Activated CD4-positive, alpha-beta T cell treated with anti-CD3 and anti-CD28 coated beads for 1 hour (primary cell): ENCODE results near the gene CCBE1.
"Not testable (repeated sequence)": the region's sequence is repeated elsewhere in the genome, so short reads cannot be mapped to it uniquely, and the experiment has no call there.

Experiments used
- DNase-seq: peaks from one replicate; pipeline ENCODE4 v3.0.0-alpha.2; 2020

CCBE1 gene

DNA sequence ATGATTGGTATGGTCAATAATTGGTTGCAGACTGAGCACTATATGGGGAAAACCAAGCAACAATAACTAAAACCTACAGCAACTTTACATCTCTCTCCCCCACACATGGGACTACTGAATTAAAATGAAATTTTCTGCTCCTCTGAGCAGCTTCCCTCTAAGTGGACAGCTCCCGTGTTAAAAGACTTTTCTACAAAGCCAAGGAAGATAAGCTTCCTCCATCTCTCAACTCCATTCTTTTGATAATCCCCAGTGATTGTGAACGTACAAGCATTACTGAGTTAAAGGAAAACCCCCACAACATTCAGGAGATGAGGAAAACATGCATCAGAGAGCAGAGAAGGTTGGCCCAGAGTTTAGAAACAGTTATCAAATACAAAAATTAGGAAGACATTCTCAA, 21.9 kb downstream of the CCBE1 start:
- DNase-seq: no peak

DNA sequence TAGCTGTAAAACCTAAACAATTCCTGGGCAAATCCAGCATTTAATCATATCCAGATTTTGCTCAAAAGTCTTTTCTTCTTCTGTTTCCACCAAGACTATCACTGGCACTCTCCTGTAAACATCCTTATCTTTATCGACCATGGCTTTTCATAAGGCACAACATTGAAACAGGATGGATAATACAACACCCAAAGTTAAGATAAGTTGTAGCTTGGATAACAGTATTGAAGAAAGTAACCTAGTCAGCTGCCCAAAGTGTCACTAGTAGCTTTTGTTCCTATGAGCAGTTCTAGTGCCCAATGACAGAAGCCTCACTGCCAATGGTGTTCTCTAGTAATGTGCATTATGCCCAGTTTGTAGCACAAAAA, 22.3 kb downstream of the CCBE1 start:
- DNase-seq: no peak

GRCh38 chr18:59674186-59674902, 22.9 kb downstream of the CCBE1 start:
- DNase-seq: no peak

DNA sequence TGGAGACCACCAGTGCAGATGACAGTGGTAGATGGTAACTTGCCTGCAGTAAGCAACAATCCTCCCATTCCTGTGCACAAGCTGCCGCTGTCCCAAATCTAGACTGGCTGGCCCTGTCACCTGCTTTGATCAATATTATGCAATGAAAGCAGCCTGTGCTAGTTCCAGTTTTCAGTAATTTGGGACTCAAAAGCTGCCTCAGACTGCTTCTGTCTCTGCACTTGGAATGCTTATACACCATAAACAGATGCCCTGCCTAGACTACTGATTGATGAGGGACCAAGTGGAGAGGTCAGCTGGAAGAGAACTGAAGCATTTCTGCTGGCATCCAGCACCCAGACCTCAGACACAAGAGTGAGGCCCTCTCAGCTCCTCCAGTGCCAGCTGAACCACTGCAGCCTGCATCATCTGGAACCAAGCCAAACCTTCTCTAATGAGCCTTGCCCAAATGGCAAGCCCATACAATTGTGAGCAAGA, 24.9 kb downstream of the CCBE1 start:
- no peak for DNase-seq

GRCh38 chr18:59671551-59671950, 25.7 kb downstream of the CCBE1 start:
- no peak for DNase-seq

DNA sequence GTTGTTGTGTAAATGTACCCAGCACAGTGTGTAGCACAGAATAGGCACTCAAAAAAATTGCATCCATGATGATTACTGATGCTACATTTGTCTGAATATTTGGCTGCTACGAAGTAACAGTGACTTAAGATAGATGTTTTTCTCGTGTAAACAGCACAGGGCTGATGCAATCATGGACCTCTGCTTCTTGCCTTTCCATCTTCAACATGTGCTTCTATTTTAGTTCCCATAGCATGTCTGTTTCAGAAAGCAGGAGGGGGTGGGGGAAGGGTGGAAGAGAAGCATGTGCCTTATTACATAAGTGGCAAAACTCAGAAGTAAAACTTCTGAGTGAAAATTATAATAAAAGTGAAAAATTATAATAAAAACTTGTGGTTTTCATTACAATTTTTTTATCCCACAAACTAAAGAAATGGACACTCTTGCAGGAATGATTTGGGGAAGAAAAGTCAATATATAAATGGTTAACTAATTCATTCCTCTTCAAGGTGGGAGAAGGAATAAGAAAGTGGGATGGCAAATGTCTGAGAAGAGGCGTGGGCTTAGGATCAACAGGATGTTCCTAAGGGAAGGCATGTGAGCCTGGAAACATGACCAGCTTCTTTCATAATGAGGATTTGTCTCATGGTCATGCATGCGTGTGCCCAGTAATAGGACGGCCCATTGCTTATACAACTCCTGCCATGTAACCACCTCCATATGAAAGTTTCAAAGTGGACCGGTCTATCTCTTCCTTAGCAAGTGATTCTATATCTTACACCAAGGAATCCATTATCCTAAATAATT, 27.2 kb downstream of the CCBE1 start:
- DNase-seq: no peak

DNA sequence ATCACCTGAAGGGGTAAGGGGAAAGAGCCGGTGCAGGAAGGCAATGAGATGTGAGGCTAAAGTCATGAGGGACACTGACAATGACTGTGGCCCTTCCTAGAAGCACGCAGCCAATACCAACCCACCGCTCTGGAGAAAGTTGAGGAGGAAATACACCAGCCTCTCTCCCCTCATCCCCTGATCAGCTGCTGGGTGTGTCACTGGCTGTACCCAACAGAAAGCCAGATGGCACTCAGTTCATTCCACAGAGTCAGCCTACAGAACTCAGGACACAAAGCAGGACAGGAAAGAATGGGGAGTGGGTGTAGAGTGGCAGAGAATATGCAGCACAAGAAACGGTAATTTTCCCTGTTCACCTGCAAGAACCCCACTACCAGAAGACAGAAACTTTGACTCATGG, 29.7 kb downstream of the CCBE1 start:
- no peak for DNase-seq

- not testable (repeated sequence) for DNase-seq
Observed at GRCh38 chr18:59666007-59666402, 31.2 kb downstream of the CCBE1 start.

GRCh38 chr18:59665057-59666006, 31.9 kb downstream of the CCBE1 start:
- DNase-seq: no peak

DNA sequence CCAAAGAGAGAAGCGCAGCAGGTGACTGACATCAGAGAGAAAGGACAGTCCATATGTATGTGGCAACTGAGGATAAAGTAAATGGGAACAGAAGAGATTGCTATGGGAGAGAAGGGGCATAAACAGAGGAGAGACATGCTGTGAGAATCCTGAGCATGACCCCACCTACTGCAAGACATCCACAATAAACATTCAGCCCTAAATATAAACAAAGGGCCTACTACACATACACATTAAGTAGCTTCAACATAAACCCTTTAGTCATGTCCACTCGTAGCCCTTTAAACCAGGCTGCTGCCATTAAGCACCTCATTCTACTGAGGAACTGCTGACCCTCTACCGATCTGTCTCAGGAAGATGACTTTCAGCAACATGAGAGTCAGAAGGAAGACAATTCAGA, 32.9 kb downstream of the CCBE1 start:
- DNase-seq: no peak

- DNase-seq: no peak
Observed at GRCh38 chr18:59663096-59663495, 34.1 kb downstream of the CCBE1 start.

DNA sequence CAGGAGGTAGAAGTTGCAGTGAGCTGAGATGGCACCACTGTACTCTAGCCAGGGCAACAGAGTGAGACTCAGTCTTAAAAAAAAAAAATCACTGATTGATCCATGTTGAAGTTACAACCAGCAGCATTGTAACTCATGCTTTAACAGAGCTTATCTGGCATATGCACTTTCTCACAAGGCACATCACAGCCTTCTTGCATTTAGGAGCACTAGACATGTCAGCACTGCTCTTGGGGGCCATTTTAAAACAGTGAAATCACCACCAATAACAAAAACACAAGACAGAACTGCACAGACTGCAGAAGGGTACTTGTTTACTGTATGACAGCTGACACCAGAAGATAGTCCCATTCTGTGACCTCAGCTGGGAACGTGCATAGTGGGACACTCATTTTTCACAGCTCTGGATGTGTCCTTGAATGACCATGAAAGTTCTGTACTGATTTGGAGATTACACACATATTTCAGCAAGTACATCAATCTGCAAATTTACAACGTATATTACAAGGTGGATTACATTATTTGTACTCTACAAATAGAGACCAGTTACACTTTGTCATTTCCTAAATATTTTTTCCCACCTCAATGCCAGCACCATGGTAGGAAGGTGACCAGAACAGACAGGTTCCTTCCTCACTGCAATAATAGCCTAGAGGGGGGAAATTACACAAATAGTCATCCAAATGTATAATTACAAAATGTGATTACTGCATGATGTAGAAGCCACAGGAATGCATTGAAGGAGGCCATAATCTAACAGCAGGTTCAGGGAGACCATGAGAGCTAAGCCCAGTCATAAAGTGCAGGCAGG, 35.1 kb downstream of the CCBE1 start:
- no peak for DNase-seq

- DNase-seq: no peak
Observed at GRCh38 chr18:59660786-59661743, 36.2 kb downstream of the CCBE1 start.

- DNase-seq: no peak
Observed at GRCh38 chr18:59660366-59660765, 36.9 kb downstream of the CCBE1 start.

GRCh38 chr18:59659508-59660170, 37.6 kb downstream of the CCBE1 start:
- DNase-seq: no peak

GRCh38 chr18:59658941-59659340, 38.3 kb downstream of the CCBE1 start:
- no peak for DNase-seq

DNA sequence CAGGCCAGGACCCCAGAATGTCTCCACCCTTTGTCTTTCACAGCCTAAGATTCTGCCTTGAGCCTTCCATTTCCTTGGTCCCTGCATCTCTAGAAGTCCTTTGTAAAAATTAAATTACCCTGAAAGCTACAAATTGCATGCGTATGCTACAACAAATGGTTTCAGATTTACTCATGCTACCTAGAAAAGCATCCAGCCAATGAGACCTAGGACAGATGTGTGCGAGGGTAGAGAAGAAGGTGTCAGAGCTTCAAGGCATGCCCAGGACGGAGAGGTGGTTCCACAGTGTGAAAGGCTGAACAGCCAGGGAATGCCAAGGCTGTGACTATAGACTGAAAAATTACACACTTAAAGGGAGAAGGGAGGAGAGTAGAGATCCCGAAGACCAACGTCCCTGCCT, 40.2 kb downstream of the CCBE1 start:
- no peak for DNase-seq

GRCh38 chr18:59656373-59656887, 40.8 kb downstream of the CCBE1 start:
- no peak for DNase-seq

- DNase-seq: no peak
Observed at GRCh38 chr18:59655676-59656075, 41.5 kb downstream of the CCBE1 start.

DNA sequence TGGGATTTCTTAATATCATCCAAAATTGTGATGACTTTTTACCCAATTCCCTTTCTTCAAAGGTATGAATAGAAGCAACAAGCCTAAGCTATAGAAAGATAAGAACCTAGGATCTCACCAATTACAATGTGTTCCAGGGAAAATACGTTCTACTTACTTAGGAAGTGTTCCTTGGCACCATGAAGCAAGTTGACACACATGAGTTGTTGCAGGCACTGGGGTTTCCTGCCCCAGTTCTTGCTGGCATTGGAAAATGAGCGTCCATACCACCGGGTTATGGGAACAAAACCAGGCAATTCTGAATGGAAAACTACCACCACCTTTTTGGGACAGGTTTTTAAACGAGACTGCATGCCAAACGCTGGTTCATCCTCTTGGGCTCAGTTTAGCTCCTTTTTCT, 46.2 kb downstream of the CCBE1 start:
- no peak for DNase-seq
